Measurements from ENCODE around the gene DIP2C.
"Not testable (repeated sequence)": the region's sequence is repeated elsewhere in the genome, so short reads cannot be mapped to it uniquely, and the experiment has no call there.

Gene DIP2C

GRCh38 chr10:306007-306674 lies 383.3 kb downstream of the DIP2C start:
- DNase-seq (ENCODE audit: low read depth in 2 of 2), result no peak

DNA sequence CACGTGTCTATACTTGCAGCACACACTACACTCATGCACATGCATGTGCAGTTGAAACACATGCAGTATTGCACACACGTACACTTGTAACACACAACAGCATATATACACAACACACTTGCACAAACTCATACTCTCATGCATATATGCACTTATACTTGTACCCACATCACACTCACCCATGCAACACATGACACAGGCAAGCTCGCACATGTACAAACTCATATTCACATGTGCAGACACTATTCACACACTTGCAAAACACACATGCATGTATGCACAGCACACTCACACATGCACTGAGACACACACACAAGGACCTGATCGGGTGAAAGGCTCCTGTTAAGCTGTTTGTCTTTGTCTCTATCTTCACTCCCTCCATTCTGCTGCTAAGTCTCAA lies 384.4 kb downstream of the DIP2C start:
- DNase-seq (ENCODE audit: low read depth in 2 of 2), result no peak

GRCh38 chr10:301536-301935 lies 387.9 kb downstream of the DIP2C start:
- no peak for DNase-seq (ENCODE audit: low read depth in 2 of 2)

DNA sequence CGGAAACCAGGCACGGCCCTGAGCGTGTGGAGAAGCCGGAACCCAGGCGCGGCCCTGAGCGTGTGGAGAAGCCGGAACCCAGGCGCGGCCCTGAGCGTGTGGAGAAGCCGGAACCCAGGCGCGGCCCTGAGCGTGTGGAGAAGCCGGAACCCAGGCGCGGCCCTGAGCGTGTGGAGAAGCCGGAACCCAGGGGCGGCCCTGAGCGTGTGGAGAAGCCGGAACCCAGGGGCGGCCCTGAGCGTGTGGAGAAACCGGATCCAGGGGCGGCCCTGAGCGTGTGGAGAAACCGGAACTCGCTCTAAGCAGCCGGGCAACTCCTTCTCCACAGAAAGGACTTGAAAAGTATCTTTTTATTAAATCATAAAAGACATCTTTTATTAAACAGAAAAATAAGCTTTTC lies 388.9 kb downstream of the DIP2C start:
- not testable (repeated sequence) for DNase-seq (ENCODE audit: low read depth in 2 of 2)

- no peak for DNase-seq (ENCODE audit: low read depth in 2 of 2)
These were observed 389.5 kb downstream of the DIP2C start for GRCh38 chr10:299969-300368.

GRCh38 chr10:299512-299911 lies 390.0 kb downstream of the DIP2C start:
- no peak for DNase-seq (ENCODE audit: low read depth in 2 of 2)

- DNase-seq (ENCODE audit: low read depth in 2 of 2), result no peak
These were observed 391.4 kb downstream of the DIP2C start for GRCh38 chr10:298033-298432.

DNA sequence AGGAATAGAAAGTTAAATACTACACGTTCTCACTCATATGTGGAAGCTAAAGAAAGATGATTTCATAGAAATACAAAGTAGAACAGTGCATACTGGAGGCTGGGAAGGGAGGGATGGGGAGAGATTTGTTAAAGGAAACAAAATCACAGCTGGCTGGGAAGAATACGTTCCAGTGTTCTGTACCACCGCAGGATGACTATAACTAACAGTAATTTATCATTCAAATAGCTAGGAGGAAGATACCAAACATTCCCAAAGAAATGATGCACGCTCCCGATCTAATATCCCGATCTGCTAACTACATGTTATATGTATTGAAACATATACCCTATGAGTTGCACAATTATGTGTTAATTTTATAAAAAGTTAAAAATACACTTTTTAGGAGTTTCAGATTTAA lies 391.9 kb downstream of the DIP2C start:
- no peak for DNase-seq (ENCODE audit: low read depth in 2 of 2)

DNA sequence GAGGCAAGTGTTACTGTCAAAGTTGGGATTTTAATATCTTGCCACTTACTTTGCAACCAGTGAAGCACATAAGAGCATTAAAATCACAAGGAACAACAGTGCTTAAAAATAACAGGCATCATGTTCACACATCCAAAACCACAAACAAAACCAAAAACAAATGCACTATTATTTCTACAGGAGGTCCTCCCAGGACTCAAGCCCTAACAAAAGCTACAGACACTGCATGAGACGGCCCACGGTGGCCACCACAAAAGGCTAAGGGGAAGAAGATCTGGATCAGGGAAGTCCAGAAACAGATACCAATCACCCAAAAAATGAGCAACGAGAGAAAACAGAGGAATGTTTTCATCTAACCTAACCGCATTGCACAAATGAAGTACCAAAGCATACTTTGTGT lies 395.8 kb downstream of the DIP2C start:
- DNase-seq (ENCODE audit: low read depth in 2 of 2), result no peak

GRCh38 chr10:290026-290725 lies 399.3 kb downstream of the DIP2C start:
- no peak for DNase-seq (ENCODE audit: low read depth in 2 of 2)

GRCh38 chr10:289581-289980 lies 399.9 kb downstream of the DIP2C start:
- DNase-seq (ENCODE audit: low read depth in 2 of 2), result no peak

GRCh38 chr10:288316-289200 lies 400.9 kb downstream of the DIP2C start:
- no peak for DNase-seq (ENCODE audit: low read depth in 2 of 2)

DNA sequence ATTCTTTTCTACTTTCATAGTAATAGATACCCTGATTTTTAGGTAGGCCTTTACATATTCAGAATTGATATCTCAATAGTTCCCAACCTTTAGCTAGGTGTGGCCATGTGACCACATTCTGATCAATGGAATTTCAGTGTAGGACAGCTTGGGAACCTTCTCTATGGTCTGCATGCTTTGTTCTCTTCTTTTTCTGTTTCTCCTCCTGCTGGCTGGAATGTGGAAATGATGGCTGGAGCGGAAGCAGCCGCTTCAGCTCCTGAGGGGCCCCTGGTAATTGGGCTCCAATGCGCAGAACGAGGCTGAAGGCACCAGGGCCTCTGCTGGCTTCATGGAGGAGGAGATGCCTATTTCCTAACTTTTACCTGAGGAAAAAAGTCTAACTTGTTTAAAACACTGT lies 401.7 kb downstream of the DIP2C start:
- no peak for DNase-seq (ENCODE audit: low read depth in 2 of 2)

- no peak for DNase-seq (ENCODE audit: low read depth in 2 of 2)
These were observed 402.3 kb downstream of the DIP2C start for GRCh38 chr10:287026-287709.

- DNase-seq (ENCODE audit: low read depth in 2 of 2), result no peak
These were observed 404.3 kb downstream of the DIP2C start for GRCh38 chr10:285216-285615.

GRCh38 chr10:283916-284356 lies 405.5 kb downstream of the DIP2C start:
- peak in 1 of 2 experiments; percentile 20 for DNase-seq (ENCODE audit: low read depth in 2 of 2)

DNA sequence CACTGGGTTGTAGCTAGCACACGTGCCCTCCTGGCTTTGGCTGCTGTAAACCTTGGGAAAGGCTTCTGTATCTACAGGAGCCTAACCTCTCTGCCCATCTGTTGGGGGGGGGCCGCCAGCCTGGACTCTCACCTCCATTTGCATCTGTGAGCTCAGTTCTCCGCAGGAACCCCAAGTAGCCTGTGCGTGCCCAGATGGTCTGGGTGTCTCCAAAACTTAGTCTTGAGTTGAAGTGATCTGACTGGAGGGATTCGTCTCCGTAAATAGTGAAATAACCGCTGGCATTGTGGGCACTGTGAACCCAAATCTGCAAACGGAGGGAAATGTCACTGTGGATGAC lies 406.4 kb downstream of the DIP2C start:
- no peak for DNase-seq (ENCODE audit: low read depth in 2 of 2)

DNA sequence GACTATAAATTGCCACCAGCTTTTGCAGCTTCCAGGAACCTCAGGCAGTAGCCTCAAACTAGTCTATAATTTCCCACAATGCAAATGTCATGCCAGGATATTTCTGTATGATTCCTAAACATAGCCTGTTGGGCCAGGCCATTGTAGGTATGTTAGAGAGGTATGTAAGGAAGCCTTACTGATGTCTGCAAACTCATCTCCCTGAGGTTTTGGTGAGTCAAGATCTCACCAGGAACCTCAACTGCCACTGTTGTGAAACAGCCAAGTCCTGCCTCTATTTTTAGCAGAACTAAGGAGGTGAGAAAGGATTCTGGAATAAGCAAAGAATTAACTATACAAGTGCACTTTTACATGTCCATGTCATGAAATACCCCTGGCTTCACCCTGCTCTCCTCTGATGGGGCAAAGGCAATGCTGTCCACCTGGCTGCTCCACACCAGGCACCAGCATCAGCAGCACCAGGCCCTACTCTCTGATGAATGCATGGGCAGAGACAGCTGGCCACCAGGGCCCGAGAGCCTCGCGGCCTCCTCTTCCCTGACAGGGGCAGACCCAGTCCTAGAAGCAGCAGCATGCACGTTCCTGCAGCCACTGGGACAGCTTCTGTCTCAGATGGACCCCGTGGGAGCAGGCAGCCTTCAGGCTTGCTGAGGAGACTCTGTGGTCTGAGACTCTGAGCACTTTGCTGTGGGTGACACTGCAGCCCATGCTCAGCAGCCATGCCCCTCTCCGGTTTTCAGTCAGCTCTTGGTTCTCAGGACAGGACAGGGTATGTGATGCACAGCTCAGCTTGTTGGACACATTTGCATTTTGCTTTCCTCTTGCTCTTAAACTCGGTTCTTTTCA lies 407.0 kb downstream of the DIP2C start:
- no peak for DNase-seq (ENCODE audit: low read depth in 2 of 2)

GRCh38 chr10:279655-280054 lies 409.8 kb downstream of the DIP2C start:
- no peak for DNase-seq (ENCODE audit: low read depth in 2 of 2)

- no peak for DNase-seq (ENCODE audit: low read depth in 2 of 2)
These were observed 410.2 kb downstream of the DIP2C start for GRCh38 chr10:279232-279631.

GRCh38 chr10:278707-279106 lies 410.8 kb downstream of the DIP2C start:
- DNase-seq (ENCODE audit: low read depth in 2 of 2), result no peak
